HG03039 (cell line): Measurements from ENCODE around the gene LRRC3.

Experiments
- ATAC-seq: cut with Tn5 transposase; IDR thresholded peaks from one replicate; pipeline ENCODE4 v1.9.1; 2021; ENCODE audit warnings: mild to moderate bottlenecking, moderate library complexity; ENCODE audit not compliant: unreplicated experiment

The LRRC3 gene

DNA sequence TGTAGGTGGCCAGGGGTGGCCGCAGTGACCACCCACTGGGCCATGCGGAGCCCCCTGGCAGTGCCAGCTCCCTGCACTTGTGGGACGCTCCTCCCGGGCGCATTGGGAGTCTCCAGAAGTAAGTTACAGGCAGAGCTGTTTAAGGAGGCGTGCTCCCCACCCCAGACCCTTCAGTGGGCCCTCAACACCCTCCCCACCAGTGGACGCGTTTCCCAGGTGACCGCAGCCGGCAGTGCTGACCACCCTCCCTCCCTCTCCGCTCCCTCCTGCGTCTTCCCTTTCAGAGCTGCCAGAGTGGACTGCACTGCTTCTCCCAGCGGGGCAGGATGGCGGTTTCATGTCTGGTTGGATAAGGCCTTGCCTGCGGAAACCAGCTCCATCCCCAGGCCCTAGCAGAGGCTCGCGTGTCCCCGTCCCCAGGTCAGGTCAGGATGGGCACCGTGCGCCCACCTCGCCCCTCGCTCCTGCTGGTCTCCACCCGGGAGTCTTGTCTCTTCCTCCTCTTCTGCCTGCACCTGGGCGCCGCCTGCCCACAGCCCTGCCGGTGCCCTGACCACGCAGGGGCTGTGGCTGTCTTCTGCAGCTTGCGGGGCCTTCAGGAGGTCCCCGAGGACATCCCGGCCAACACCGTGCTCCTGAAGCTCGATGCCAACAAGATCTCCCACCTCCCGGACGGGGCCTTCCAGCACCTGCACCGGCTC is 1.1 kb downstream of the LRRC3 start:
- ATAC-seq = no peak

DNA sequence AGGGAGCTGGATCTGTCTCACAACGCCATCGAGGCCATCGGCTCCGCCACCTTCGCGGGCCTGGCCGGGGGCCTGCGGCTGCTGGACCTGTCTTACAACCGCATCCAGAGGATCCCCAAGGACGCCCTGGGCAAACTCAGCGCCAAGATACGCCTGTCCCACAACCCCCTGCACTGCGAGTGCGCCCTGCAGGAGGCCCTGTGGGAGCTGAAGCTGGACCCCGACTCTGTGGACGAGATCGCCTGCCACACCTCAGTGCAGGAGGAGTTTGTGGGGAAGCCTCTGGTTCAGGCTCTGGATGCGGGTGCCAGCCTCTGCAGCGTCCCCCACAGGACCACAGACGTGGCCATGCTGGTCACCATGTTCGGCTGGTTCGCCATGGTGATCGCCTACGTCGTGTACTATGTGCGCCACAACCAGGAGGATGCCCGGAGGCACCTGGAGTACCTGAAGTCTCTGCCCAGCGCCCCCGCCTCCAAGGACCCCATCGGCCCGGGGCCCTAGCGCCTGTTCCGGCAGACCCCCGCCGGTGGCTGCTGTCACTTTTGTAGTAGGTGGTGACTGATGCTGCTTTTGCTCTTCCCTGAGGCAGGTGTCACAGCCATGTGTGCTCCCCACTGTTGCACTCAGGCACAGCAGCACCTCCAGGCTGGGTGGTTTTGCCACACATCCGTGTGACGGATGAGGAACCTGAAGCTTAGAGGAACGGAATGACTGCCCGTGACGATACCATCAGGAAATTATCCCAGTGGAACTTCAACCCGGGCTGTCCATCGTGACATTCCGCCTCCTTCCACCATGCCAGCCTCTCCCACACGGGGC is 1.8 kb downstream of the LRRC3 start:
- ATAC-seq = no peak

DNA sequence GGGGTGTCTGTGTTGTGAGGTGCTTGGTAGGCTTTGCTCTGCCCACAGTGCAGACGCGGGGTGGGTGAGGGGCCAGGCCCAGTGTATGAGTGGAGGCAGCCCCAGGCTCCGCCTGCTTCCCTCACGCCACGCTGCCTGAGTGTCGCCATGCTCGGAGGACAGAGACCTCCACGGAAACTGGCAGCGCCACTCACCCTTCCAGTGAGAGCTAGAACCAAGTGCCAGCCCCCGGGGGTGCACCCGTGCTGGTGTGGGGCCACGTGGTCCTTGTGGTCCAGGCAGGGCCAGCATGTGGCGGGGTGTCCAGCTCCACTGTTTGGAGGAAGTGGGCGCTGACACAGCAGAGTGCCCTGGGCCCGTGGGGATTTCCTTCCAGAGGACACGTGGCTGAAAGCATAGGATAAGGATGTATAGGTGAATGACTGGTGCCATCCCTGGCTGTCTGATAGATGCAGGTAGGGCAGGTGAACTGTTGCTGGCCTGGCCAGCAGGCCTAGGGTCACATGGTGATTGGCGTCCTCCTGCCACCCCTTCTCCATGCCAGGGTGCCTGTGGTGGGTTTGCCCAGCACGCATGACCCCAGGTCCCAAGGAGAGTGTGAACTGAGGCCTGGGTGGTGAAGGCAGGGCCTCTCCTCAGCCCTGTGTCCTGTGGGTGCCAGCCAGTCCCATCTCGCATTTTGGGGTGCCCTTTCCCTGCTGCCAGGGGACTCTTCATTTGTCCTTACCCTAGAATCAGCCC is 3.8 kb downstream of the LRRC3 start:
- no peak for ATAC-seq

DNA sequence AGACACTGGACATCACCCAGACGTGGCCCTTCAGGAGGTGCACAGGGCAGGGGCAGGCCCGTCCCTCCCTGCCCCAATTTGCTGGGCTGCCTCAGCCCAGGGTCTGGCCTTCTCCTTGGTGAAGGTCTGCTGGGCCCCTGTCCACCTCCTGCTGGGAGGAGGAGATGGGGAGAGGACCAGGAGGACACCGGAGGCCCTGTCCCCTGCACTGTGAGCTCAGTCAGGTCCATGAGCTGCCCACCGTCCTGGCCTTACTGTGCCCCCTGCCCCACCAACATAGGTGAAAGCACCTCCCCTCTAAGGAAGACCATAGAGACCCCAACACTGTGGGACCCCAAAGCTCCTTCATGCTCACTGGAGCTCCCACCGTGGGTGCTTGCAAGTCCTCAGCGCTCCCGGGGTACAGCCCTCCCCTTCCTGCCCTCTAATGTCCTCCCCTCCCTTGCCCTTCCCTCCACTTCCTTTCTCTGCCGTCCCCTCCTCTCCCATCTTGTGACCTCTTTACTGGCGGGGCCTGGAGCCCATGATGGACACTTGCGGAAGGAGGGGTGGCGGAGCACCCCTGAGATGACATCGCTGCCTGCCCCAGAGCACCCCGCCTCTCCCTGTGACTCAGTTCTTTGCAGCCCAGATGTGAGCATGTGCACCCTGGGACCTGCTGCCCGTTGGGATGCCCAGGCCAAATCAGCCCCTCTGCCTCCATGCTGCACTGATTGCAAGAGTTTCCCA is 4.6 kb downstream of the LRRC3 start:
- no peak for ATAC-seq

DNA sequence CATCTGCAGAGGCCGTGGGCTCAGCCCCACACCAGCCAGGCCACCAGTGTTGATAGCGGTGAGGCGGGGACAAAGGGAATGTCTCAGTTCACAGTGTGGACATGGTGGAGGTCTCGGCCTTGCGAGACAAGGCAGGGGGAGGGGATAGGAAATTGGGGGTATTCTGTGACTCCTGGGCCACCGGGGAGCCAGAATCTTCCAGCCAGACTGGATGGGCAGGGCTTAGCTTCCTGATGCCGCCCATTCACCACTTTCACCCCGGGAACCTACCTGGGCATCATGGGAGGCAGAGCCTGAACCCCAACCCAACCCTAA is 5.1 kb downstream of the LRRC3 start:
- ATAC-seq = no peak

DNA sequence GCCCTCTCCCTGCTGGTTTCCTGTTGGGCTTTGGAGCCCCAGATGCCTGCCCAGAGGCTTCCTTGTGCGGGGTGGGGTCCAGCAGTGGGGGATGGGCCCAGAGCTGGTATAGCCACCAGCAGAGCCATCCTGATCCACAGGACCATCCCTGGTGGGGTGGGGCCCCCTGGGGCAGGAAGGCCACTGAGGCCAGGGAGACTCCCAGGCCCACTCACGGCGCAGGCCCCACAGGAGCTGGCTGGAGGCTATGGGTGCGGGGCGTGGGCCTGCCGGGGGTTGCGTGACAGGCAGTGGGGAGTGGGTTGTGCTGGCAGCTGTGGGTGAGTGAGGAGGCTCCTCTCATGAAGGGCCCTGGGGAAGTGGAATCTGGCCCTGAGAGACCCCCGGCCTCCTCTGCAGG is 5.7 kb downstream of the LRRC3 start:
- no peak for ATAC-seq

DNA sequence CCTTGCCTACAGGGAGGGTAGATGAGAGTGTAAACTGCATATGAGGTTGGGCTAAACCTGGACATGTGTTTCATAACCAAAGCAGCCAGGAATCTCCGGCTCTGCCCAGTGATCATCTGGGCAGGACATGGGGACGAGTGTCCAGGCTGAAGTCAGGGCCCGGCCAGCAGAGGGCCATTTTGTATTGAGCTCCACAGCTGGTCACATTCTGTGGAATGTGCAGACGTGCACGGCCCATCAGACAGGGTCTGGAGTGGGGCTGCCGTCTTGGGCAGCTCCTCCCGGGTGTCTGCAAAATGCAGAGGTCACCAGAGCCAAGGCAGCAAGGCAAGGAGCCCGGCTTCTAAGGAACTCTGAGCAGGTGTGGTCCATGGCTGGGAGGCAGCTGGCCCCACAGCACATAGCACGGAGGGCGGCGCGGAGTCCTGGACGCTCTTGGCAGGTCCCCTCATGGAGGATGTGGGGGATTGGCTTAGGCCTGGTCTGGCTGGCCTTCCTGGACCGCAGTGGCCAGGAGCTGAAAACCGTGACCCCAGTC is 6.2 kb downstream of the LRRC3 start:
- ATAC-seq = no peak

DNA sequence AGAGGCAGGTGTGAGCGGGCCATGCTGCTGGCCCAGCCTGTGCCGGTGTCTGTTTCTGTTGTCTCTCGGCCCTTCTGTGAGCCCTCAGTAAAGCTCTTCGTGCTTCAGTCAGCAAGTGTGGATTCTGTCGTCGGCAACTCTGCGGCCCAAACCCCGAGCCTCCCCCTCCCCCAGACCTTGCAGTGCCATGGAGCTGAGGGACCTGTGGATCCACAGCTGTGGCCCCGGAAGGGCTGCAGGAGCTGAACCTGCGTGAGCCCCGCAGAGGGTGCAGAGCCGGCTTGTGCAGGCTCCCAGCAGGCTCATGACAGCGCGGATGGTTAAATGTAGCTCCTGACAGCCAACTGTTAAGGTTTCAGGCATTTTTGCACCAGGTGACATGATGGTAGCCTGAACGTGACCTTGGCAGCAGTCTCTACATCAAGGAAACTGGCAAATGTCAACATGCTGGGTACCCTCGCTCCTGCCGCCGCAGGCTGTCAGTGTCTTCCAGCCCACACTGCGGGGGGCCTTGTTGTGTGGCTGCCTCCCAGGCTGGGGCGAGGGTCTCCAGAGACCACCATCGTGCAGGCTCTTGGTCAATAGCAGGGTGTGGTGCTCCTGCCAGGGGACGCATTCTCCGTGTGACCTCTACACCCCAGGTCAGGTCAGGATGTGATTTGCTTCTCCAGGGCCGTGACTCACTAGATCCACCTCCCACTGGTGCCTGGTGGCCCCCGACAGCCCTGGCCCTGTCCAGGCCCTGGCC is 7.0 kb downstream of the LRRC3 start:
- ATAC-seq = no peak

DNA sequence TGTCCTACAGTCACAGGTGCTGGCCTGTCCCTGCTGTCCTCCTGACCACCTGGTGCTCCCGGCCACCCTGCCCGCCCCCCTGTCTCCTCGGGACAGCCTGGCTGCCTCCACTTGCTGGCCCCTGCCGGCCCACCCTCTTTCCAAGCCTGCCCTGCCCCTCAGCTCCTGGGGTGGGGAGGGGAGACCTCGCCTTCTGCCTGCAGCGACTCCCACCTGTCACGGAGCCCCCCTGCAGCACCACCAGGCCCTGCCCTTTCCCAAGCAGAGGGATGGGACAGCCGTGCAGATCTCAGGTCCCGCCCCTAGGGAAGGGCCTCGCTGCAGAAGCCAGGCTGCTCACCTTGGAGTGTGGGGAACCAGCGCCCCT is 7.5 kb downstream of the LRRC3 start:
- no peak for ATAC-seq

DNA sequence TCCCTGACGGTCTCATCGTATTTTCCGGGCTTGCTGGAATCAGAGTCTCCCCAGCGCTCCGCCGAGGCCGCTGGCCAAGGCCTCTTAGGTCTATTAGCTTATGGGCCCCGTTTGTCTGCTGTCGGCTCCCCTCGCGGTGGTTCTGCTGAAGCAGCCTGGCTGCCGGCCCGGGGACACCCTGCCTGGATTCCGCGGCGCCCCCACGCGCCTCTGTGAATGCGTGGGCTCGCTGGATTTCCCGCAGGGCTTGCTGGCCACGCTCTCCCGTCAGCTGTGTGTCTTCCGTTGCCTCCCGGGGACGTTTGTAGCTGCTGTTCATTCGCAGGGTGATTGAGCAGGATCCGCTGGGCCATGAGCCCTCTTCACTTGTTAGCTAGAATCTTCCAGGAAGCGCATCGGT is 8.4 kb downstream of the LRRC3 start:
- ATAC-seq = no peak

DNA sequence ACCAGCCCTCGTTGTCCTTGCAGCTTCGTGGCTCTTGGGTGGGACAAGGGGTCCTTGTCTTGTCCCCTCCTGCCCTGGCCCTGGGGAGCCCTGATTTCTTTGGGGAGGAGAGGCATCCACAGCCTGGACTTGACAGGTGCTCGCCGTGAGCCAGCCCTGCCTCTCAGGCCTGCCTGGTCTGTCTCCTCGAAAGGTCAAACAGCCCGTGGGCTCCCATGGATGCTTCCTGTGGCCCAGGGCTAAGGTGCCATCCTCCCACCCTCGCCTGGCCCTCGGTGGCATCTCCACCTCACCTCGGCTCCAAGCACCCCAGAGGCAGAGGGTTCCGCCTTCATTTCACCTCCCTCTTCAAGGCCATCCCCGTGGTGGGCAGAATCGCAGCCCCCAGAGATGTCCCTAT is 9.0 kb downstream of the LRRC3 start:
- no peak for ATAC-seq

DNA sequence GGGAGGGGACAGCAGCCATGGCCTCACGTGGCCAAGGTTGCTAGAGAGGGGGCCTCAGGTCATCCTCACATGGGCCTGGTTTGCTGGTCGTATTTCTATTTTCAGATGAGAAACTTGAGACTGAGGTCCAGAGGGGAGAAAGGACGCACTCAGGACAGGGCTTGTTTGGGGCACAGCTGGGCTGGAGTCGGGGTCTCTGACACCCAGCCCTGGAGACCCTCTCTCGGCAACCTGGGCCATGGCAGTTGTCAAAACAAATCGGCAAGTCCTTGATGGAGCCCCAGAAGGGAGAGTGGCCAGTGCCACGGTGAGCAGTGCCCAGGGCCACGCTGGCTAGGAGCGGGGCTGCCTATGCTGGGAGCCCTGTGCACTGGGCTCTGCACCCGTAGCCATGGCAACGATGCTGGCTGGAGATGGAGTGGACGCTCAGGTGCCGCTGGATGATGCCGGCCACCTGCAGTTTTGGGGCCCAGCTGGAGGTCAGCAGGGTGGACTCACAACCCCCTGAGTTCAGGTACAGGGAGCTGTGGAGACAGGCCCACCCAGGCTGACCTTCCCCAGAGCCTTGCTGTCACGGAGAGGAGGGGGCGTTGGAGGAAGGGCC is 11.1 kb downstream of the LRRC3 start:
- ATAC-seq = no peak

DNA sequence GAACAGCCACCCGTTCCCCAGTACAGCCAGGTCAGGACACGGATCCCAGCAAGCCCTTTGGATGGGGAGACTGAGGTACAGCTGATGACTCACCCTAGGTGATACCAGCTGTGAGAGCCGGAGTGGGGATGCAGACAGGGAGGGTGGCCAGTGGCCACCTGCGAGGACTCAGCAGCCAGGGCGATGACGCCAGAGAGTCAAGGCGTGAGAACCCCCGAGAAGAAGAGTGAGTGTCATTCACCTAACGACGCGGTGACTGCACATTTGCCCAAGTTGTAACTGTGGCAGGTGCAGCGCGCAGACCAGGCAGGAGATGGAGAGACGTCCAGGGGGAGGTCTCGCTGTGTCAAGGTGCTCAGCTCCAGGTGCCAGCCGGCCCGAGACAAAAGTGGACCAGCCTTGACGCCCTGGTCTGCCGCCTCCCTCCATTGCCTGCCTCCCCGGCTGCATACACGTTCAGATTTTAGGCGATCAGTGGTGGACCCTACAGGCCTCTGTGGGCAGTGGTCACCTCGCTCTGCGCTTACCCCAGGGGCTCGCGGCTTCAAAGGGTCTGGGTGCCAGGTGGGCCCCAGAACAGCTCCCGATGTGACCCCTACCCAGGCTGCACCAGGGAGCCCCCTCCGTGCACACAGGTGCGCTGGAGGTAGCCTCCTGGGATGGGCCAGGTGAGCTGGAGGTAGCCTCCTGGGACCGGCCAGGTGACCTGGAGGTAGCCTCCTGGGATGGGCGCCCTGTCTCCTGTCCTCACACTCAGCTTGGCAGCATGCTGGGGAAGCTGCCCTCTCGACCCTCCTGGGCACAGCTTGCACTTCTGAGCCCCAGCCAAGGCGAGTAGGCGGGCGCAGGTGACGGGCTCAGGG is 11.9 kb downstream of the LRRC3 start:
- no peak for ATAC-seq

DNA sequence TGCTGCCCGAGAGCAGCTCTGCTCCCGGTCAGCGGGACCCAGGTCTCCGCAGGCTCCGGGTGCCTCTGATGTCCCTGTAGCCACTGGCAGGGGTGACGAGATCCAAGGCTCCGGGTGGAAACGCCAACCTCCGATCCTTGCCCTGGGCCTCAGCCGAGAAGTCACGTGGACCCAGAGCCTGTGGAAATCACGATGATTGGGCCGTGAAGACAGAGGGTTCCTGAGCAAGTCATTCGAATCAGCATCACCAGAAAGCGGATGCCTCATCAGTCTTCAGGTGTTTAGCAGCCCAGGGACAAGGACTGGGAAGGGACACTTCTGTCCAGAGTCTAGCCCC is 12.5 kb downstream of the LRRC3 start:
- no peak for ATAC-seq

DNA sequence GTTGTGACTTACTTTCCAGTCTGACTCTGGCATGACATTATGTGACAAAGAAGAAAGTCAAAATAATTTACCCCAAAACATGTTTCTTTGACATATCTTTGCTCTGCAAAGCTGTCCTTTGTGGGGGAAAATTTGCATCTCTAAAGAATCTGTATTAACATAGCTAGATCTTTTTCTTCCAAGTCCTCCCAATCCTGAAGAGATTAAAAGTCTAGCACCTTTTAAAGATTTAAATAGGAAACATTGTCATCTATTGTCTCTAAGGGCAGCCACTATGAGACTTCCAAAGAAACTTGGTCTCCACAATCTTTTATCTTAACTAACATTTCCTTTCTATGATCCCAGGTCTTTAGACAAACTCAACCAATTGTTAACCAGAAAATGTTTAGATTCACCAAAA is 16.0 kb downstream of the LRRC3 start:
- no peak for ATAC-seq

DNA sequence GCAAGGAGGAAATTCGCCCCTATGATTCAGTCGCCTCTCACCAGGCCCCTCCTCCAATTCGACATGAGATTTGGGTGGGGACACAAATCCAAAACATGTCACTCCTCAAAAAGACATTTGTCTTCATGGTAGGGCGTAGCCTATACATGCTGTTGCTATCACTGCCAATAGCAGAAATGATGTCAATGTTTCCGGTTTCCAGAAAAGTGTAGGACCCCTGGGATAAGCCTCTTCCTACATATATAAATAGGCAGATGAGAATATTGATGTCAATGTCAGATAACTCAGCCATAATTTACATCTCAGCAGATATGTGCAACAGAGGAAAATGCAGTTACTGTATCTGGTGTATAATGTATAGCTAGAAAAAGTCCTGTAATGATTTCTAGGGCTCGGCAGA is 16.7 kb downstream of the LRRC3 start:
- ATAC-seq = no peak

DNA sequence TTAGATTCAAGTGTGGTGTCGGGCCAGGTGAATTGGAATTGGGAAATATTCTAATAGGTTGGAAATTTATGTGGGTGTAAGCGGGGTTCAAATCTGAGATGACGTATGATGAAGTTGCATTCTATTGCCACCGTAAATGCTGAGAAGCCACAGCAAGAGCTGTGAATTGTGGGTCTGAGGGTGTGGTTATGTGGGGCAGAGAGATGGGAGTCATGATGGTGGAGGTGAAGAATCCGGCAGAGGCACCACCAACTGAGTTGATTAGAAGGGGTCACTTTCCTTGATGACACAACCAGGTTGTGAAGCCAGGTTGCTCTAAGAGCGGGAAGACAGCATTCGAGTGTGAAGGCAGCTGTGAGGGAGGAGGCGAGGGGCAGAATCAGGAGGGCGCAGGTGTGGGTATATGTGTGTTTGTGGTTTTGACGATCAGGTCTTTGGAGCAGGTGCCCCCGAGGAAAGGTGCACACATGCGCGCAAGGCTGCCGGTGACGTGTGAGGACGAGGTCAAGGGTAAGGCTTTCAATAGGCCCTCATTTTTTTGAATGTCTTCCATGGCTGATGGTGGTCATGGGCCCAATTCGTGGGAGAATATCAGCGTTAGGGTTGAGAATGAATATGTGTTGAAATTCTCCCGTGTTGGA is 18.7 kb downstream of the LRRC3 start:
- no peak for ATAC-seq

DNA sequence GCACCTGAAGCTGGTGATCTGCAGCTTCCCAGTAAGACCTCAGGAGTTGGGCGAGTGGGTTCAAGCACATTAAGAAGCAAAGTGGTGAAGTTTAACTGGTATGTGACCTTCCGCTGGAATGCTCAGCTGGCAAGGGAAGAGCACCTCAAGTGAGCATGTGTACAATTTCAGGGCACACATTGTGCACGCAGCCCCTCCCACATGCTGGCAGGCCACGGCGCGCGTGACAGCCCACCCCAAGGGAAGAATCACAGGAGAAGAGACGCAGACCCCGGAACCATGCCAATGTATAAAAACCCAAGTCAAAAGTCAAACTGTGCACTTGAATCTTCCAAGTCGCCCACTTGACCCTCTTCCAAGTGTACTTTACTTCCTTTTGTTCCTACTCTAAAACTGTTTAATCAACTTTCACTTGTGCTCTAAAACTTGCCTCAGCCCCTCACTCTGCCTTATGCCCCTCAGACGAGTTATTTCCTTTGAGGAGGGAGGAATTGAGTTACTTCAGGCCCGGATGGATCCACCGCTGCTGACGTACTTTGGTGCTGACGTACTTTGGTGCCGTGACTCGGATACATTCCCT is 20.0 kb downstream of the LRRC3 start:
- ATAC-seq = no peak
